Measurements from ENCODE around the gene UQCRC1. TPM values are rescaled to one million over a fixed set of nuclear protein-coding genes. Genes with fewer than 3 reads are reported as not detected.

The UQCRC1 gene
- total RNA-seq, 1 donor from 2014 or later: 190 TPM

DNA sequence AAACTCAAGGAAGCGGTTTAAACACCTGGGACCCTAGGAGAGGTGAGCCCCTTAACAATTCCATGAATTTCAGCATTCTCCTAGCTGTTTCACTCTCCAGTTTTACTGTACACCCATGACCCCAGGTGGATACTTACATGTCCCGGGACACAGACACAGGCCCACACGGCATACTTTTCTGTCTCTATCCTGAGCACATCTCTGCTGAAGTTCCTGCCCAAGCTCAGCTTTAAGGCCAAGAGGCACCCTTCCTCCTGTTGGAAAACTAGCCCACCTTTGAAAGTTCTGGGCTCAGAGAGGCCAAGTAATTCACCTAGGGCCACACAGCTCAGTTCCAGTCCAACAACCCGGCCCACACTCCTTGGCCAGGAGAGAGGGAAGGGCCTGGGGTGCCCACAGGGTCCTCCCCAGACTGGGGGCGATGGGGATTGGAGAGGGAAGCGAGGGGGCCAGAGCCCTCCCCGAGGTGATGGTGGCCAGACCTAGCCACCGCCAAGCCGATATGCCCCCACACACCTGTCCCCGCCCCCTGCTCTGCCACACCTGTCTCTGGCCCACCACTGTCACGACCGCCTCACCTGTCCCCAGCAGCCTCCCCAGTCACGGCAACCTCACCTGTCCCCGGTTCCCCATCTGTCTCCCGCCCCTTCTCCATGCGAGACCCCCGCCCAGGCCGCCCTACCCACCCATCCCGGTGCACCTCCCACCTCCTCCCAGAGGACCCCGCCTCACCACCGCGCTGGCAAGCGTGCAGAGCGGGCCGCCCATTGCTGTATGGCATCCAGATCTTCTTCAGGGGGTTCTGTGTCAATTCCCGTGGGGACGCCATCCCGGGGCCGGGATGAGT is 53.3 kb downstream of the UQCRC1 start:
- TF ChIP-seq EZH2 (IDR thresholded peaks at IDR 0.05; ENCODE audit: insufficient read depth, low read length): no peak
- TF ChIP-seq, protein P1, sequence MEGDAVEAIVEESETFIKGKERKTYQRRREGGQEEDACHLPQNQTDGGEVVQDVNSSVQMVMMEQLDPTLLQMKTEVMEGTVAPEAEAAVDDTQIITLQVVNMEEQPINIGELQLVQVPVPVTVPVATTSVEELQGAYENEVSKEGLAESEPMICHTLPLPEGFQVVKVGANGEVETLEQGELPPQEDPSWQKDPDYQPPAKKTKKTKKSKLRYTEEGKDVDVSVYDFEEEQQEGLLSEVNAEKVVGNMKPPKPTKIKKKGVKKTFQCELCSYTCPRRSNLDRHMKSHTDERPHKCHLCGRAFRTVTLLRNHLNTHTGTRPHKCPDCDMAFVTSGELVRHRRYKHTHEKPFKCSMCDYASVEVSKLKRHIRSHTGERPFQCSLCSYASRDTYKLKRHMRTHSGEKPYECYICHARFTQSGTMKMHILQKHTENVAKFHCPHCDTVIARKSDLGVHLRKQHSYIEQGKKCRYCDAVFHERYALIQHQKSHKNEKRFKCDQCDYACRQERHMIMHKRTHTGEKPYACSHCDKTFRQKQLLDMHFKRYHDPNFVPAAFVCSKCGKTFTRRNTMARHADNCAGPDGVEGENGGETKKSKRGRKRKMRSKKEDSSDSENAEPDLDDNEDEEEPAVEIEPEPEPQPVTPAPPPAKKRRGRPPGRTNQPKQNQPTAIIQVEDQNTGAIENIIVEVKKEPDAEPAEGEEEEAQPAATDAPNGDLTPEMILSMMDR (IDR thresholded peaks at IDR 0.05; ENCODE audit: insufficient read depth, low read depth, low read length): no peak
- peak overlapping the region; percentile 85 for H3K4me2 ChIP-seq (ENCODE audit: low read length)
- H3K27ac Mint-ChIP-seq (ENCODE audit: unreplicated experiment): peak overlapping the region; percentile 84
- H4K20me1 ChIP-seq (ENCODE audit: insufficient read depth, low read length): peaks cover 23% of the 10 kb centered on the region
- H3K9me3 ChIP-seq (ENCODE audit: insufficient read depth, low read depth, low read length): no peaks in the 10 kb centered on the region
- H3K36me3 Mint-ChIP-seq (ENCODE audit: low read depth, unreplicated experiment): peaks cover 9% of the 10 kb centered on the region
- H3K27me3 Mint-ChIP-seq (ENCODE audit: low read depth, unreplicated experiment): no peaks in the 10 kb centered on the region
- DNase-seq (ENCODE audit: low read depth) (no peak), FAIRE-seq (no peak)
- H3K79me2 ChIP-seq (ENCODE audit: insufficient read depth, low read length): peaks cover 11% of the 10 kb centered on the region
- no peak overlapping the region for H3K27ac ChIP-seq (ENCODE audit: low read depth, low read length)
- peaks cover 33% of the 10 kb centered on the region for H3K4me1 ChIP-seq (ENCODE audit: insufficient read depth, low read length)
- H3K36me3 ChIP-seq (ENCODE audit: insufficient read depth, low read length): no peaks in the 10 kb centered on the region
- H2AFZ ChIP-seq (ENCODE audit: low read depth, low read length): peak overlapping the region; percentile 79
- H3K4me3 ChIP-seq (ENCODE audit: insufficient read depth, low read depth, low read length): peak overlapping the region; percentile 53
- H3K9me3 Mint-ChIP-seq (ENCODE audit: unreplicated experiment): no peaks in the 10 kb centered on the region
- no peaks in the 10 kb centered on the region for H3K27me3 ChIP-seq (ENCODE audit: insufficient read depth, low read length)
- H3K9ac ChIP-seq (ENCODE audit: low read length): peak overlapping the region; percentile 73
- peaks cover 41% of the 10 kb centered on the region for H3K4me1 Mint-ChIP-seq (ENCODE audit: low read depth, unreplicated experiment)
- peak overlapping the region; percentile 88 for H3K4me3 Mint-ChIP-seq (ENCODE audit: unreplicated experiment)

DNA sequence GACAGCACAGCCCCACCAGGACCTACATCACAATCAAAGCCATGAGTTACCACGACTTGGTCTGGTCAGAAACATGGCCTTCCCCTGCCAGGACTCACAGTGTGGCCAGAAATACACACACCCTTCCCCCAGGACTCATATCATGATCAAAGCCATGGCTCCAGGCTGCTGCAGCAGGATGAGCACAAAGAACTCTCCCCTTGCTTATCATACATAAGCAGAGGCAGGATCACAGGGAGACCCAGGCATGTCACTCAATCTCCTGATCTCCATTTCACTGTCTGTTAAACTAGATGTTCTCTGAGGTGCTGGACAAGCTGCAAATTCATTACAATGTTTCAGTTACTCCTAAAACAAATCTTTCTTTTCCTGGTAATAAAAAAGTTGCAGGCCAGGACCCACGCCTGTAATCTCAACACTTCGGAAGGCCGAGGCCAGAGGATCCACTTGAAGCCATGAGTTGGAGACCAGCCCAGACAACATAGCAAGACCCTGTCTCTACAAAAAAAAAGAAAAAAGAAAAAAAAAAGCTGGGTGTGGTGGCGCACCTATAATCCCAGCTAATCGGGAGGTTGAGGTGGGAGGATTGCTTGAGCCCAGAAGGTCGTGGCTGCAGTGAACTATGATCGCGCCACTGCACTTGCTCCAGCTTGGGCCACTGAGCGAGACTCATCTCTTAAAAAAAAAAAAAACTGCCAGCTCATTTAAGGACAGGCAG is 54.1 kb downstream of the UQCRC1 start:
- Mint-ChIP-seq H3K36me3 (ENCODE audit: low read depth, unreplicated experiment) (peaks cover 15% of the 10 kb centered on the region), H3K27me3 (ENCODE audit: low read depth, unreplicated experiment) (no peaks in the 10 kb centered on the region), H3K27ac (ENCODE audit: unreplicated experiment) (no peak overlapping the region), H3K4me1 (ENCODE audit: low read depth, unreplicated experiment) (peaks cover 33% of the 10 kb centered on the region), H3K9me3 (ENCODE audit: unreplicated experiment) (no peaks in the 10 kb centered on the region), H3K4me3 (ENCODE audit: unreplicated experiment) (peak overlapping the region; percentile 88)
- H3K4me2 ChIP-seq (ENCODE audit: low read length): peak overlapping the region; percentile 85
- no peak overlapping the region for H3K9ac ChIP-seq (ENCODE audit: low read length)
- H3K27ac ChIP-seq (ENCODE audit: low read depth, low read length): no peak overlapping the region
- no peak for FAIRE-seq
- DNase-seq (ENCODE audit: low read depth): no peak
- H3K36me3 ChIP-seq (ENCODE audit: insufficient read depth, low read length): no peaks in the 10 kb centered on the region
- no peaks in the 10 kb centered on the region for H3K27me3 ChIP-seq (ENCODE audit: insufficient read depth, low read length)
- no peak overlapping the region for H3K4me3 ChIP-seq (ENCODE audit: insufficient read depth, low read depth, low read length)
- H3K9me3 ChIP-seq (ENCODE audit: insufficient read depth, low read depth, low read length): no peaks in the 10 kb centered on the region
- H4K20me1 ChIP-seq (ENCODE audit: insufficient read depth, low read length): peaks cover 26% of the 10 kb centered on the region
- peaks cover 11% of the 10 kb centered on the region for H3K79me2 ChIP-seq (ENCODE audit: insufficient read depth, low read length)
- peaks cover 25% of the 10 kb centered on the region for H3K4me1 ChIP-seq (ENCODE audit: insufficient read depth, low read length)
- TF ChIP-seq, protein P1 (IDR thresholded peaks at IDR 0.05; ENCODE audit: insufficient read depth, low read depth, low read length): no peak
- TF ChIP-seq EZH2 (IDR thresholded peaks at IDR 0.05; ENCODE audit: insufficient read depth, low read length): no peak
- no peak overlapping the region for H2AFZ ChIP-seq (ENCODE audit: low read depth, low read length)

Data from astrocyte (in vitro differentiated cells and primary cell).